Measurements from ENCODE around the gene RAB17. TPM values are rescaled to one million over a fixed set of nuclear protein-coding genes. Genes with fewer than 3 reads are reported as not detected.

RAB17 gene
- total RNA-seq, 1 experiment from 2014 or later, result 23.6 TPM

- no peak for ATAC-seq
- DNase-seq (ENCODE audit: low read depth, low spot score), result no peak
- BruUV-seq (replicated peaks), result no TSS peak
- H3K27me3 ChIP-seq (ENCODE audit: control insufficient read depth, insufficient read depth, low read length), result no peaks in the 10 kb centered on the region
- intact Hi-C loops (cut with micrococcal nuclease; ENCODE audit: unreplicated experiment) (no loop called here), in situ Hi-C loops (cut with HindIII; ENCODE audit: low pct_unique_long_range_greater_than_20kb, low sequenced_read_pairs) (no loop called here)
- no peak overlapping the region for H3K27ac ChIP-seq (ENCODE audit: low read length)
- no peaks in the 10 kb centered on the region for H3K4me1 ChIP-seq (ENCODE audit: control insufficient read depth, insufficient read depth, low read length)
- H3K36me3 ChIP-seq (ENCODE audit: control insufficient read depth, insufficient read depth, low read length), result no peaks in the 10 kb centered on the region
- no peak overlapping the region for H3K4me3 ChIP-seq (ENCODE audit: low read depth in 2 of 2, low read length in 2 of 2)
- TF ChIP-seq TCF7L2 (IDR thresholded peaks at IDR 0.05; ENCODE audit: low read depth, low read length), result no peak
- no peak for TF ChIP-seq REST (IDR thresholded peaks at IDR 0.05; ENCODE audit: insufficient read depth in 1 of 2, low read depth in 2 of 2, low read length in 1 of 2)
- no peak for TF ChIP-seq SIN3A (IDR thresholded peaks at IDR 0.05; ENCODE audit: borderline replicate concordance, insufficient read depth, low read depth, low read length)
- TF ChIP-seq POLR2AphosphoS5 (IDR thresholded peaks at IDR 0.05; ENCODE audit: low read depth, low read length), result 0 out of 2 replicates have a peak, but pooled peaks have one; percentile 9
- TF ChIP-seq CTCF (IDR thresholded peaks at IDR 0.05), result no peak
- ChIA-PET CTCF (no interaction called here), POLR2A (no interaction called here)
- no peaks in the 10 kb centered on the region for H3K9me3 ChIP-seq (ENCODE audit: control insufficient read depth, insufficient read depth, low read depth, low read length)
These were observed 53.9 kb downstream of the RAB17 start for GRCh38 chr2:237536617-237537016.

- Histone ChIP-seq H3K4me3 (ENCODE audit: low read depth in 2 of 2, low read length in 2 of 2) (no peak overlapping the region), H3K27me3 (ENCODE audit: control insufficient read depth, insufficient read depth, low read length) (no peaks in the 10 kb centered on the region), H3K4me1 (ENCODE audit: control insufficient read depth, insufficient read depth, low read length) (no peaks in the 10 kb centered on the region), H3K27ac (ENCODE audit: low read length) (no peak overlapping the region), H3K9me3 (ENCODE audit: control insufficient read depth, insufficient read depth, low read depth, low read length) (no peaks in the 10 kb centered on the region), H3K36me3 (ENCODE audit: control insufficient read depth, insufficient read depth, low read length) (no peaks in the 10 kb centered on the region)
- ATAC-seq (no peak), DNase-seq (ENCODE audit: low read depth, low spot score) (no peak)
- ChIA-PET POLR2A (no interaction called here), CTCF (no interaction called here)
- no peak for TF ChIP-seq REST (IDR thresholded peaks at IDR 0.05; ENCODE audit: insufficient read depth in 1 of 2, low read depth in 2 of 2, low read length in 1 of 2)
- no peak for TF ChIP-seq SIN3A (IDR thresholded peaks at IDR 0.05; ENCODE audit: borderline replicate concordance, insufficient read depth, low read depth, low read length)
- TF ChIP-seq TCF7L2 (IDR thresholded peaks at IDR 0.05; ENCODE audit: low read depth, low read length), result no peak
- TF ChIP-seq CTCF (IDR thresholded peaks at IDR 0.05), result no peak
- no peak for TF ChIP-seq POLR2AphosphoS5 (IDR thresholded peaks at IDR 0.05; ENCODE audit: low read depth, low read length)
- no TSS peak for BruUV-seq (replicated peaks)
- intact Hi-C loops (cut with micrococcal nuclease; ENCODE audit: unreplicated experiment) (no loop called here), in situ Hi-C loops (cut with HindIII; ENCODE audit: low pct_unique_long_range_greater_than_20kb, low sequenced_read_pairs) (no loop called here)
These were observed 54.5 kb downstream of the RAB17 start for GRCh38 chr2:237536083-237536415.
